Ectodermal cell (in vitro differentiated cells): Measurements from ENCODE around the gene SLAMF1.
"Not testable (repeated sequence)": the region's sequence is repeated elsewhere in the genome, so short reads cannot be mapped to it uniquely, and the experiment has no call there.

Source experiments
- H3K27ac ChIP-seq: 2 replicates; pipeline ENCODE4 v1.7.0; 2013; ENCODE audit warnings: mild to moderate bottlenecking, low read depth, low read length; ENCODE audit not compliant: insufficient read depth, poor library complexity, severe bottlenecking
- H3K27me3 ChIP-seq: 2 replicates; pipeline ENCODE4 v1.7.0; 2013; ENCODE audit warnings: mild to moderate bottlenecking, low read length; ENCODE audit not compliant: insufficient read depth, control insufficient read depth, poor library complexity, severe bottlenecking
- H3K36me3 ChIP-seq: one replicate; pipeline ENCODE4 v1.7.0; 2013; ENCODE audit warnings: low read length; ENCODE audit not compliant: control insufficient read depth, insufficient read depth
- H3K4me1 ChIP-seq: one replicate; pipeline ENCODE4 v1.7.0; 2013; ENCODE audit warnings: low read length; ENCODE audit not compliant: control insufficient read depth, insufficient read depth
- H3K4me3 ChIP-seq: 2 replicates; pipeline ENCODE4 v1.7.0; 2013; ENCODE audit warnings: low read depth, low read length, control low read depth; ENCODE audit not compliant: insufficient read depth
- H3K9me3 ChIP-seq: 2 replicates; pipeline ENCODE4 v1.7.0; 2013; ENCODE audit warnings: mild to moderate bottlenecking, low read length, moderate library complexity; ENCODE audit not compliant: control insufficient read depth
- WGBS, 2 experiments: methylation state at CpG; one replicate each; pipeline ENCODE4 v1.1.7; 2013; ENCODE audit warnings: missing lambda C conversion rate in 2 of 2; 5-methylcytosine and 5-hydroxymethylcytosine counted together

Gene SLAMF1

GRCh38 chr1:160565564-160565963 lies 81.3 kb downstream of the SLAMF1 start:
- Histone ChIP-seq H3K27me3 (no peaks in the 10 kb centered on the region), H3K4me1 (no peaks in the 10 kb centered on the region), H3K27ac (no peak overlapping the region), H3K9me3 (no peaks in the 10 kb centered on the region), H3K4me3 (no peak overlapping the region), H3K36me3 (no peaks in the 10 kb centered on the region)
- WGBS, 2 experiments, result 91 to 94% methylated on average over 3 of the region's 4 CpGs

GRCh38 chr1:160563230-160563629 lies 83.6 kb downstream of the SLAMF1 start:
- not testable (repeated sequence) for H3K4me3 ChIP-seq, H3K9me3 ChIP-seq, H3K27ac ChIP-seq, H3K27me3 ChIP-seq, H3K36me3 ChIP-seq, H3K4me1 ChIP-seq
- WGBS, 2 experiments, result 89 to 95% methylated on average over 1 of the region's 1 CpG

GRCh38 chr1:160562745-160563144 lies 84.1 kb downstream of the SLAMF1 start:
- H3K36me3 ChIP-seq, H3K4me3 ChIP-seq, H3K27ac ChIP-seq, H3K27me3 ChIP-seq, H3K9me3 ChIP-seq, H3K4me1 ChIP-seq: not testable (repeated sequence)
- 90 to 94% methylated on average over 2 of the region's 2 CpGs for WGBS, 2 experiments

GRCh38 chr1:160560806-160561205 lies 86.0 kb downstream of the SLAMF1 start:
- Histone ChIP-seq H3K36me3 (no peaks in the 10 kb centered on the region), H3K9me3 (no peaks in the 10 kb centered on the region), H3K4me1 (no peaks in the 10 kb centered on the region), H3K27ac (no peak overlapping the region), H3K27me3 (no peaks in the 10 kb centered on the region), H3K4me3 (no peak overlapping the region)

GRCh38 chr1:160560045-160560705 lies 86.7 kb downstream of the SLAMF1 start:
- Histone ChIP-seq H3K4me3 (no peak overlapping the region), H3K4me1 (no peaks in the 10 kb centered on the region), H3K27me3 (no peaks in the 10 kb centered on the region), H3K36me3 (no peaks in the 10 kb centered on the region), H3K27ac (no peak overlapping the region), H3K9me3 (no peaks in the 10 kb centered on the region)
- WGBS, 2 experiments, result 92 to 93% methylated on average over 4 of the region's 4 CpGs

- H3K9me3 ChIP-seq, H3K4me1 ChIP-seq, H3K27ac ChIP-seq, H3K36me3 ChIP-seq, H3K4me3 ChIP-seq, H3K27me3 ChIP-seq: not testable (repeated sequence)
- WGBS, 2 experiments, result 92 to 93% methylated on average over 3 of the region's 3 CpGs
Observed at GRCh38 chr1:160559437-160559836, 87.4 kb downstream of the SLAMF1 start.

GRCh38 chr1:160558660-160559380 lies 88.0 kb downstream of the SLAMF1 start:
- H3K36me3 ChIP-seq, result no peaks in the 10 kb centered on the region
- H3K9me3 ChIP-seq, result no peaks in the 10 kb centered on the region
- 93% methylated on average over 4 of the region's 4 CpGs for WGBS, 2 experiments
- no peaks in the 10 kb centered on the region for H3K4me1 ChIP-seq
- H3K4me3 ChIP-seq, result no peak overlapping the region
- no peaks in the 10 kb centered on the region for H3K27me3 ChIP-seq
- no peak overlapping the region for H3K27ac ChIP-seq
